SKM-1 (cell line): ENCODE data around the gene EGLN2.
"Not testable (repeated sequence)": the region's sequence is repeated elsewhere in the genome, so short reads cannot be mapped to it uniquely, and the experiment has no call there.

Source experiments
- DNase-seq: peaks from one replicate; lab custom pipeline; 2025; ENCODE audit not compliant: unreplicated experiment; lab: John Stamatoyannopoulos, UW

Gene EGLN2

DNA sequence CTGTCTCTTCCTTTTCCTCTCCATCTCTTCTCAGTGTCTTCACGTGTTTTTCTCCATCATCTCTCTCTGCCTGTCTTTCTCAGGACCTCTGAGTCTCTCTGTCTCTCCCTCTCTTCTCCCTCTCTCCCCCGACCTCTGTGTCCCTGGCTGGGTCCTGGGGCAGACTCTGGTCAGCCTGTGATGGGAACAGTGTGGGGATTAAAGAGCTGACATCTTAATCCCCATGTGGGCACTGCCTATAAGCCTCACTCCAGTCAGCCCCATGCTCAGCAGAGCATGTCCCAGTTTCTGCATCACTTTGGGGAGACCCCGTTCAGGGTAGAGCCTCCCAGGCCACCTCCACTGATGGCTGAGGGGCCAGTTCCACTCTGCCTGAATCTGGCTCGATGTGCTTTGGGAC lies 16.2 kb downstream of the EGLN2 start:
- no peak for DNase-seq

GRCh38 chr19:40818480-40819399 lies 19.7 kb downstream of the EGLN2 start:
- not testable (repeated sequence) for DNase-seq

DNA sequence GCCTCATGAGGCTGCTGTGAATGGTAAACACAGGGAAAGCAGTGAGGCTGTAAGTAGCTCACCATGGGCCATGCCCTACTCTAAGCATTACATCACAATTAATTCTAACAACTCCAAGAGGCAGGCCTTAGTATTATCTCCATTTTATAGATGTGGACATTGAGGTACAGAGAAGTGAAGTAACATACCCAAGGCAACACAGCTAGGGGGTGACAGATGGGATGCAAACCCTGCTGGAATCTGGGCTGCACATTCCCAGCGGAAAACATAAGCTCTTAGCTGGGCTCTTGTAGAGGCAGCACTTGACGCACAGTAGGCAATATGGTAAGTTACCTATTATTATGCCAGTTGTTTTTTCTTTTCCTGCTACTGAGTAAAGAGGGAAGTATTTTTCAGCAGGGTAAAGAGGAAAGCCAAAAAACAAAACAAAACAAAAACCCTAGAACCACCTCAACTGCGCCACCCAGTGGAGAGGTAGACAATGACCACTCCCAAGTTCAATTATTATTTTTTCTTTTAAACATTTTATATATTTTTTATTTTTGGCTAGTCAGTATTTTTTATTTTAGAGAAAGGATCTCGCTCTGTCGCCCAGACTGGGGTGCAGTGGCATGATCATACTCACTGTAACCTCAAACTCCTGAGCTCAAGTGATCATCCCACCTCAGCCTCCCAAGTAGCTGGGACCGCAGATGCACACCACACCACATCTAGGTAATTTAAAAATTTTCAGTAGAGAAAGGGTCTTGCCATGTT lies 20.7 kb downstream of the EGLN2 start:
- DNase-seq: not testable (repeated sequence)

- no peak for DNase-seq
These were observed 23.2 kb downstream of the EGLN2 start for GRCh38 chr19:40822161-40822560.

GRCh38 chr19:40822704-40823553 lies 23.9 kb downstream of the EGLN2 start:
- DNase-seq: peak; percentile 72

GRCh38 chr19:40824916-40825315 lies 25.9 kb downstream of the EGLN2 start:
- not testable (repeated sequence) for DNase-seq

DNA sequence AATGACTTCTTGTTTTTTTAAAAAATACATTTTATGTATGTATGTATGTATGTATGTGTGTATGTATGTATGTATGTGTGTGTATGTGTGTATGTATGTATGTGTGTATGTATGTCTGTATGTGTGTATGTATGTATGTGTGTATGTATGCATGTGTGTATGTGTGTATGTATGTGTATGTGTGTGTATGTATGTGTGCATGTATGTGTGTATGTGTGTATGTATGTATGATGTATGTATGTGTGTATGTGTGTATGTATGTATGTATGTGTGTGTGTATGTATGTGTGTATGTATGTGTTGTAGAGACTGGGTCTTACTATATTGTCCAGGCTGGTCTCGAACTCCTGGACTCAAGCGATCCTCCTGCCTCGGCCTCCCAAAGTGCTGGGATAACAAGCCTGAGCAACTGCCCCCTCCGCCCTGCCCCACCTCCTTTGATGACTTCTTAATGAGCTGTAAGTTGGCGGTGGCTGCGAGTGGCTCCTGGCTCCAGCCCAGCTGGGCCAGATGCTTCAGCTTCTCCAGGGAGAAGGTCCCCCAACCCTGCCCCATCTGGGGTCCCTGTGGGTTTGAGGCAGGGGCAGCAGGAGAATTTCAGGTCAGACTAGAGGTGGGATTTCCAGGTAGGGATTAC lies 26.6 kb downstream of the EGLN2 start:
- not testable (repeated sequence) for DNase-seq

GRCh38 chr19:40826312-40826698 lies 27.3 kb downstream of the EGLN2 start:
- DNase-seq: not testable (repeated sequence)

GRCh38 chr19:40826699-40827385 lies 27.9 kb downstream of the EGLN2 start:
- not testable (repeated sequence) for DNase-seq

DNA sequence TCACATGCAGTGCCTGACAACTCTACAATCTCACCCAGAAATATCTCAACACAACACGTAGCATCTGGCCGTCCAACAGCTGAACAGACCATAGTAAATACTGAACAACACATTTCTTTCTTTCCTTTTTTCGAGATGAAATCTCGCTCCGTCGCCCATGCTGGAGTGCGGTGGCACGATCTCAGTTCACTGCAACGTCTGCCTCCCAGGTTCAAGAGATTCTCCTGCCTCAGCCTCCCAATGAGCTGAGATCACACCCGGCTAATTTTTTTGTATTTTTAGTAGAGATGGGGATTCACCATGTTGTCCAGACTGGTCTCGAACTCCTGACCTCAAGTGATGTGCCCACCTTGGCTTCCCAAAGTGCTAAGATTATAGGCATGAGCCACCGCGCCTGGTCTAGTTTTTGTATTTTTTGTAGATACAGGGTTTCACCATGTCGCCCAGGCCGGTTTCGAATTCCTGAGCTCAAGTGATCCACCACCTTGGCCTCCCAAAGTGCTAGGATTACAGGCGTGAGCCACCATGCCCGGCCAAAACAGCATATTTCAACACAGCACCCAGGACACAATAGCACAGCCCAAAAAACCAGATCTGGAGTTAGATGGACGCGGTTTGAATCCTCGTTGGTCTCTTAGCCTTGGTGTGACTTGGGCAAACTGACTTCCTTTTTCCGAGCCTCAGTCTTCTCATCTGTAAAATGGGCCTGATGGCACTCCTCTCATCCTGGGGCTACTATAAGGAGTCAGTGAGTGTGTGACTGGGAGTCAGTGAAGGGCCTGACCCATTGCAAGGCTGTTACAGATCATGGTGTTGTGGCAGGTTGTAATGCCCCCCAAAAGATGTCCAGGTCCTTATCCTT lies 28.6 kb downstream of the EGLN2 start:
- DNase-seq: no peak

- no peak for DNase-seq
These were observed 30.2 kb downstream of the EGLN2 start for GRCh38 chr19:40829205-40829604.

DNA sequence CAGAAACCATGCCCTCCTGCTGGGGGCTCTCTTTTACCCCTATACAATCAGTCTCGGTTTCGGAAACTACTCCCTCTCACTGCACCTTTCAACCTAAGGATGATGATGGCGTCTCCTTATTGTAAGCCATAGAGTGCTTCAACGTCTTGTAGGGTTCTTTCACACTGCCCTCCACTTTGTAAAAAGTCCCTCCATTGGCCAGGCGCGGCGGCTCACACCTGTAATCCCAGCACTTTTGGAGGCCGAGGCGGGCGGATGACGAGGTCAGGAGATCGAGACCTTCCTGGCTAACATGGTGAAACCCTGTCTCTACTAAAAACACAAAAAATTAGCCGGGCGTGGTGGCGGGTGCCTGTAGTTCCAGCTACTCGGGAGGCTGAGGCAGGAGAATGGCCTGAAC lies 31.8 kb downstream of the EGLN2 start:
- DNase-seq: not testable (repeated sequence)

GRCh38 chr19:40831502-40832430 lies 32.8 kb downstream of the EGLN2 start:
- DNase-seq: peak; percentile 63

GRCh38 chr19:40832431-40832790 lies 33.4 kb downstream of the EGLN2 start:
- not testable (repeated sequence) for DNase-seq

GRCh38 chr19:40833728-40834533 lies 34.9 kb downstream of the EGLN2 start:
- not testable (repeated sequence) for DNase-seq

DNA sequence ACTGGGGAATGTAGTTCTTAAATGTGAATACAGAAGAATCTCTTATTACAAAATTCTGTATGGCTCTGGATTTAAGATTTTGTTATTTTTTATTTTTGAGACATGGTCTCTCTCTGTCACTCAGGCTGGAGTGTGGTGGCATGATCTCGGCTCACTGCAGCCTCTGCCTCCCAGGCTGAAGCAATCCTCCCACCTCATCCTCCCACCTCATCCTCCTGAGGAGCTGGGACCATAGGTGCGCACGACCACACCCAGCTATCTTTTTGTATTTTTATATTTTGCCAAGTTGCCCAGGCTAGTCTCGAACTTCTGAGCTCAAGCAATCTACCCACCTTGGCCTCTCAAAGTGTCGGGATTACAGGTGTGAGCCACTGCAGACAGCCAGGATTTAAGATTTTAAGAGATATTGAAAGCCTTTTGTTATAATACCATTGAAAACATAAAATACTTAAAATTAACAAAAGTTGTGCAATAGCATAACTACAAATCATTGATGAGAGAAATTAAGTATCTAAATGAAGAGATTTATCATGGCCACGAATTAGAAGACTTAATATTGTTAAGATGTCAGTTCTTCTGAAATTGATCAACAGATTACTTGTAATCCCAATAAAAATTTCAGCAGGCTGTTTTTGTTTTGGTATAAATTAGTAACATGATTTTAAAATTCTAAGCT lies 37.9 kb downstream of the EGLN2 start:
- no peak for DNase-seq

DNA sequence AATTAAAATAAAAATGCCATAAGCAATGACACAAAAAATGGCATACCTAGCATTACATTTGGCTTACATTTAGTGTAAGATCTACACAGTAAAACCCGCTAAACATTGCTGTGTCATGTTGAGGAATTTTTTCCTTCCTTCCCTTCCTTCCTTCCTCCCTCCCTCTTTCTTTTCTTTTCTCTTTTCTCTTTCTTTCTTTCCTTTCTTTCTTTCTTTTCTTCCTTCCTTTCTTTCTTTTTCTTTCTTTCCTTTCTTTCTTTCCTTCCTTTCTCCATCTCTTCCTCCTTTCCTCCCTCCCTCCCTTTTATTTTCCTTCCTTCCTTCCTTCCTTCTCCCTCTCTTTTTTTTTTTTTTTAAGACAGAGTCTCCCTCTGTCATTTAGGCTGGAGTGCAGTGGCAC lies 39.5 kb downstream of the EGLN2 start:
- not testable (repeated sequence) for DNase-seq
